Measurements from ENCODE around the gene ABCA7.
A peak's percentile ranks its signal among the peaks of the same experiment; 100 is the strongest.

Gene ABCA7

GRCh38 chr19:1088416-1089010 is 48.6 kb downstream of the ABCA7 start:
- DNase-seq (ENCODE audit: low spot score), result no peak

- no peak for DNase-seq (ENCODE audit: low spot score)
Measured at GRCh38 chr19:1089126-1089771, 49.3 kb downstream of the ABCA7 start.

- no peak for DNase-seq (ENCODE audit: low spot score)
Measured at GRCh38 chr19:1089891-1090290, 50.0 kb downstream of the ABCA7 start.

DNA sequence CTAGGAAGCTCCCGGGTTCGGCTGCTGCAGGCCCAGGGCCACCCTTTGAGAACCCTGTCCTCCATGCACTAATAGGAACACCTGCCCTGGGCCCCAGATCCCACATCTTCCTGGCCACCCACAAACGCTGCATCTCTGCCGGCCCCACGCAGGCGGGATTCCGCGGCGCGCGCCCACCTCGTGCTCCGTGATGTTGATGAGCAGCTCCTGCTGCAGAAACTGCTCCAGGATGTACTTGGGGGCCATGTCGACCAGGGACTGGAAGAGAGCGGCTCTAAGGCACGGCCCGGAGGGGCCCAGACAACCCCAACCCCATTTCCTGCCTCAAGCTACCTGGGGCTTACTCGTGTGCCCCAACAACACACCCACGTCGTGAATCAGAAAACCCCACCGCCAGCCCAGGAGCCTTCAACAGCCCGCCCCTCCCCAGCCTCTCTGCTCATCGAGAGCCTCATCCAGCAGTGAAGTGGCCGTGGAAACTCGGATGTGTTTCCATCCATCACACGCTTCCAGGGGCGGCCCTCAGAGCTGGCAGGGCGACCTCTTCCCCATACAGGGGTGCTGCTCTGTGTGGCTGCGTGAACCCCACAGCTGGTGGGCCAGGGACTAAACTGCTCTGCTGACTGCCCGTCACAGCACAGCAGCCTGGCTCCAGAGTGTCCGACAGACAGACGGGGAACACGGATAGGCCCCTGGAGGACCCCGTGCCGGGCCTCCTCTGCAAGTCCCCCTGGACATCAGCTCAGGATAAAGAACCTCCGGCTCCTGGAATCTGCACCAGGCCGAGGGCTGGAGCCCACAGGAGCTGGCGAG is 51.0 kb downstream of the ABCA7 start:
- no peak for DNase-seq (ENCODE audit: low spot score)

GRCh38 chr19:1091544-1092175 is 51.8 kb downstream of the ABCA7 start:
- DNase-seq (ENCODE audit: low spot score), result no peak

DNA sequence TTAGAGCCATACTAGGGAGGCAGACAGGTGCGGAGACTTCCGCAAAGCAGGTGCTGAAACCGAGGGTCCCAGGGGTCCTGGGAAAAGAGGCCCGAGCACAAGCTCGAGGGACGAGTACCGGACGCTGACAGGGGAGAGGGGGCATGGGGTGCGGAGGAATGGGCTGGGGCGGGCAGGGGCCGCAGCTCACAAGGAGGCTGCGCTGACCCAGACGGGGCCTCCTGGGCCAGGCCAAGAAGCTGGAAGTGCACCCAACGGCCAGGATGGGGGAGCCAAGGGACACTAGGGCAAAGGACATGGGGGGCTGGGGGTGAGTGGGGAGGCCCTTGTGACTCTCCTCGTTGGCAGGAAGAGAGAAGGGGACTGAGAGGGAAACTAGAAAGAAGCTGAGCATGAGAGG is 53.4 kb downstream of the ABCA7 start:
- DNase-seq (ENCODE audit: low spot score), result no peak

DNA sequence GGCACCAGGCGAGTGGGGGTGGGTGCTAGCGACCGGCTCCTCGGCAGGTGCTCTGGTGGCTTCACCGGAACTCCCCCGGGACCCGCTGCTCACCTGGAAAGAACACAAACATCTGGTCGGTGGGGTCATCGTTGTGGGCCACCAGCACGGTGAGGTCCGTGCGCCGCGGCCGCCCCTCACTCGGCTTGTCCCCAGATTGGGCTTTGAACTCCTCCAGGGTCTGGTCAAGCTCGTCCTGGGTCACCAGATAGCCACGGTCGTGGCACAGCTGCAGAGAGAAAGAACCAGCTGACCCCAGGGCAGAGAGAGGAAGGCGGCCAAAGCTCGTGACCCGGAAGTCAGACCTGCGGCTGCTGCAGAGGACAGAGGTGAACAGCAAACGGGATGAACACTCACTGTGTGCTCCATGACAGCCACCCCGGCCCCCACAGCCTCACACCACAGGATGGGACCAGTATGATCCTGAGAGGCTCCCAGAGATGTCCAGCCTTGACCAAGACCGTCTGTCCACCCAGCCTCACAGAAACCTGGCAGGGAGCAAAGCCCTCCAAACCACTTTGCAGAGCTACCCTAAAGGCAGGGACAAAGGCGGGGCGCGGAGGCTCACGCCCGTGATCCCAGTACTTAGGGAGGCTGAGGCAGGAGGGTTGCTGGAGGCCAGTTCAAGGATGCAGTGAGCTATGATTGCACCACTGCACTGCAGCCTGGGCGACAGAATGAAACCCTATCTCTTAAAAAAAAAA is 54.1 kb downstream of the ABCA7 start:
- DNase-seq (ENCODE audit: low spot score), result no peak

GRCh38 chr19:1094655-1094977 is 54.7 kb downstream of the ABCA7 start:
- no peak for DNase-seq (ENCODE audit: low spot score)

- DNase-seq (ENCODE audit: low spot score), result peak; percentile 99
Measured at GRCh38 chr19:1094978-1095701, 55.2 kb downstream of the ABCA7 start, which contains the start of gene POLR2E. POLR2E (minus strand) TSS chr19:1095375; CDS start chr19:1095315, 60 bp downstream.

DNA sequence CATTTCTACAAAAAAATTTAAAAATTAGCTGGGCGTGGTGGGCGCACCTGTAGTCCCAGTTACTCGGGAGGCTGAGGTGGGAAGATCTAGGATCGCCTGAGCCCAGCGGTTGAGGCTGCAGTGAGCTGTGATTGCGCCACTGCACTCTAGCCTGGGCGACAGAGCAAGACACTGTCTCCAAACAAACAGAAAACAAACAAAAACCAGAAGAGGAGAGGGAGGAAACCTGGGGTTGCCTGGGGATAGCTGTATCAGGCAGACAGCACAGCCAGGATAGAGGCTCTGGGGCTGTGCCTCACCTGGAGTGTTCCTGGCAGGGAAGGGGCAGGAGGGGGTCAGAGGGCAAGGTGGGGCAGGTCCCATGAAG is 57.9 kb downstream of the ABCA7 start:
- no peak for DNase-seq (ENCODE audit: low spot score)

GRCh38 chr19:1098177-1099051 is 58.5 kb downstream of the ABCA7 start:
- no peak for DNase-seq (ENCODE audit: low spot score)

GRCh38 chr19:1101337-1101698 is 61.4 kb downstream of the ABCA7 start:
- DNase-seq (ENCODE audit: low spot score), result no peak

DNA sequence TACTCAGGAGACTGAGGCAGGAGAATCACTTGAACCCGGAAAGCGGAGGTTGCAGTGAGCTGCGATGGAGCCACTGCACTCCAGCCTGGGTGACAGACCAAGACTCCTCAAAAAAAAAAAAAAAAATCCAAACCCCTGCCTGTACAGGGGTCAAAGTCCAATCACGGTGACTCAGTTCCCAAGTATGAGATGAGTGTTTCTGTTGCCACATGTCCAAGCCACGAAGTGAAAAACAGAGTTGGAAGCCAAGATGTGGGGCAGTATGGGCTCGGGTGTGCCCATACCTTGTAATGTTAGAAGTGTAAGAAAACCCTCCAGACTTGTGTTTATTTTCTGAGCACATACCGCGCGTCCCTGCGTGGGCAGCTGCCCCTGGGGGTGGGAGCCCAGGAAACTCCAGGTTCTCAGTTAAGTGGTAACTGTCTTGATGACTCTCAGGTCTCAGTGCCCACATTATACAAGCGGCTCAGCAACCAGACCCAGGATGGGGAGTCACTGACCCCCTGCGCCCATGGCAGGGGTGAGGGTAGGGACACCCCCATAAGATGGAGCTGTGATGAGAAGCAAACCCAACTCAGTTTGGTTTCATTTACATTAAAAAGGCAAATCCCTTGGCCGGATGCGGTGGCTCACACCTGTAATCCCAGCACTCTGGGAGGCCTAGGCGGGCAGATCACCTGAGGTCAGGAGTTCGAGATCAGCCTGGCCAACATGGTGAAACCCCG is 62.7 kb downstream of the ABCA7 start:
- DNase-seq (ENCODE audit: low spot score), result peak; percentile 84

- DNase-seq (ENCODE audit: low spot score), result no peak
Measured at GRCh38 chr19:1103132-1103707, 63.3 kb downstream of the ABCA7 start.

DNA sequence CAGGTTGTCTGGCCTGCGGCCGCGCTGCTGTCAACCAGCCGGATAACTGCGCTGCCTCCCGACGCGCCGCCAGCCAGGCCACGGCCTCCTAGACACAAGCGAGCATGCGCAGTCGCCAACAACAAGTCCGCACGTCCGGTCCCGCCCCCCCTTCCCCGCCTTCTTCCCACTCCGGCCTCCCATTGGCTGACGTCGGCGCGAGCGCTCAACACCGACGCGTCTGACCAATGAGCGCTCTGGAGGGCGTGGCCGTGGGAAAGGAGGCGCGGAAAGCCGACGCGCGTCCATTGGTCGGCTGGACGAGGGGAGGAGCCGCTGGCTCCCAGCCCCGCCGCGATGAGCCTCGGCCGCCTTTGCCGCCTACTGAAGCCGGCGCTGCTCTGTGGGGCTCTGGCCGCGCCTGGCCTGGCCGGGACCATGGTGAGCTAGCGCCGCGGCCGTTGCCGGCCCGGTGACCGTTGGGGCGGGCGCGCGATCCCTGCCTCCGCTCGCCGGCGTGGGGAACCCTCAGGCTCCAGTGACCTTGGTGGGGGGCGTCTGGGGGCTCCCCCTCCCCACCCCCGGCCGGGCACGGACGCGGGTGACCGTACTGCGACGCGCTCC is 63.9 kb downstream of the ABCA7 start, which contains the start of gene GPX4:
Gene GPX4, plus strand, starts transcription at position 287 of the 603 bp plus-strand sequence. Its CDS starts 50 bp downstream, at position 337.
- DNase-seq (ENCODE audit: low spot score), result peak; percentile 98

- DNase-seq (ENCODE audit: low spot score), result peak; percentile 83
Measured at GRCh38 chr19:1104311-1105007, 64.6 kb downstream of the ABCA7 start.

DNA sequence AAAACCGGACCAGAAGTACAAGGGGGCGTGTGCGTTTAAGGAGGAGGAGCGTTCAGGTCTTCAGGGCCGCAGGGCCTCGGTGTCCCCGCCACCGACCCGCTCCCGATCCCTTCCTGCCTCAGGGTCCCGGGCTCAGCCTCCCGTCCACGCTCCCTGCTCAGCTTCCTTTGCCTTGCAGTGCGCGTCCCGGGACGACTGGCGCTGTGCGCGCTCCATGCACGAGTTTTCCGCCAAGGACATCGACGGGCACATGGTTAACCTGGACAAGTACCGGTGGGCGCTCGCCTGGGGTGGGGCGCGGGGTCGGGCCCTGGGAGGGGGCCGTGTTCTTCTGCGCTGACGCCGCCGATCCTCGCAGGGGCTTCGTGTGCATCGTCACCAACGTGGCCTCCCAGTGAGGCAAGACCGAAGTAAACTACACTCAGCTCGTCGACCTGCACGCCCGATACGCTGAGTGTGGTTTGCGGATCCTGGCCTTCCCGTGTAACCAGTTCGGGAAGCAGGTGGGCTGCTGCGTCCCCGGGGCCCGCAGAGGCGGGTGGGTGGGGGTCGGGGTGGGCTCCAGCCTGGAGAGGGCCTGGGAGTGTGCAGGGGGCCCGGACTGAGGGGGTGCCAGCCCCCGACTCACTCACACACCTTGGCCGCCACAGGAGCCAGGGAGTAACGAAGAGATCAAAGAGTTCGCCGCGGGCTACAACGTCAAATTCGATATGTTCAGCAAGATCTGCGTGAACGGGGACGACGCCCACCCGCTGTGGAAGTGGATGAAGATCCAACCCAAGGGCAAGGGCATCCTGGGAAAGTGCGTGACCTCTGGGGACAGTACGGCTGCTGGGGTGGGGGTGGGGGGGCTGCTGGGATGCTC is 65.3 kb downstream of the ABCA7 start:
- DNase-seq (ENCODE audit: low spot score), result peak; percentile 59

Measured in GM03348 (cell line).